ENCODE data around the gene ANKRD2.
A peak's percentile ranks its signal among the peaks of the same experiment; 100 is the strongest.
"Not testable (repeated sequence)": the region's sequence is repeated elsewhere in the genome, so short reads cannot be mapped to it uniquely, and the experiment has no call there.

The ANKRD2 gene, protein sequence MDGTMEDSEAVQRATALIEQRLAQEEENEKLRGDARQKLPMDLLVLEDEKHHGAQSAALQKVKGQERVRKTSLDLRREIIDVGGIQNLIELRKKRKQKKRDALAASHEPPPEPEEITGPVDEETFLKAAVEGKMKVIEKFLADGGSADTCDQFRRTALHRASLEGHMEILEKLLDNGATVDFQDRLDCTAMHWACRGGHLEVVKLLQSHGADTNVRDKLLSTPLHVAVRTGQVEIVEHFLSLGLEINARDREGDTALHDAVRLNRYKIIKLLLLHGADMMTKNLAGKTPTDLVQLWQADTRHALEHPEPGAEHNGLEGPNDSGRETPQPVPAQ

DNA sequence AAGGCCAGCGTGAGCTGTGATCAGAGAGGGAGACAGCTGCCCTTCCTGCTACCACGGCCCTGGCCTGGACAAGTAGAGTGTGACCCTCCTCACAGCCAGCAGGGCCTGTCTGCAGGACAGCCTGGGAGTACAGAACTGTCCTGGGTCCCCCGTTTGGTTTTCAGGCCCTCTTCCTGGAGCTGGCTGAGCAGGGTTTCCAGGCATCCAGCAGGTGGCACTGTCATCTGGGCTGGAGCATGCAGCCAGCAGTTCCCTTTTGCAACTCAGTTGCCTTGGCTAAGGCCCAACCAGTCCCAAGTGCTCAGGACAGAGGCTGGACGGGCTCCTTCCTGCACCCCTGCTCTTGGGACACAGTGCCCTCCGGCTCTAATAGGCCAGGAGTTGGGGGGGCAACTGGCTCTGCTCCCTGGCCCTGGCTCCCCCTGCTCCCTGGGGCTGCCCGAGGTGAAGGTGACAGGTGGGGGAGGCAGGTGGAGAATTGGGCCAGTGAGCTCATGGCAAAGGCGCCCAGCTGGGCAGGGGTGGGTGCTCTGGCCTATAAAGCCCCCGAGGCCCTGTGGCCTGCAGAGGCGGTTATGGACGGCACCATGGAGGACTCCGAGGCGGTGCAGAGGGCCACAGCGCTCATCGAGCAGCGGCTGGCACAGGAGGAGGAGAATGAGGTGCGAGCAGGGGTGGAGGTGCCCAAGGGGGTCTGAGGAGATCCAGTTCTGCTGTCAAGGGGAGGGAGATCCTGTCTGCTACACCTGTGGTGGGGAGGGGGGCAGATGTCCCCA lies at the start of gene ANKRD2:
Gene ANKRD2, plus strand, starts transcription at position 566 of the 776 bp plus-strand sequence. Its CDS starts 10 bp downstream, at position 576.
- peak; percentile 82 for DNase-seq (ENCODE audit: low spot score)

DNA sequence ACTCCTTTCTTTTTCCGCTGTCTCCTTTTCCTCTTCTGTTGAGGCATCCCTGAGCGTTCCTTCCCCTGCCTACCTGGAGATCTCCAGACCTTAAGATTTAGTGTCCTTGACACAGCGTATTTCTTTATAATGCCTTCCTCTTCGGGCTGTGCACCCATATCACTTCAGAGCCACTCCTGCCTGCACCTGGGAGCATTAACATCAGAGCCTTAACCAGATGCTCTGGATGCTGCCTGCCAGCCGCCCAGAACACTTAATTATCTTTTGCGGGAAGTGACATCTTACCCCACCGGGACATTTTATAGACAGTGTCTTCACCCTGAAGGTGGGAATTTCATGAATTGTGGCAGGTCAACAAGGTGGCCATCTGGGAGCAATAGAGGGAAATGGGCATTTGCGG lies 49.6 kb upstream of the ANKRD2 start:
- DNase-seq (ENCODE audit: low spot score) = no peak

DNA sequence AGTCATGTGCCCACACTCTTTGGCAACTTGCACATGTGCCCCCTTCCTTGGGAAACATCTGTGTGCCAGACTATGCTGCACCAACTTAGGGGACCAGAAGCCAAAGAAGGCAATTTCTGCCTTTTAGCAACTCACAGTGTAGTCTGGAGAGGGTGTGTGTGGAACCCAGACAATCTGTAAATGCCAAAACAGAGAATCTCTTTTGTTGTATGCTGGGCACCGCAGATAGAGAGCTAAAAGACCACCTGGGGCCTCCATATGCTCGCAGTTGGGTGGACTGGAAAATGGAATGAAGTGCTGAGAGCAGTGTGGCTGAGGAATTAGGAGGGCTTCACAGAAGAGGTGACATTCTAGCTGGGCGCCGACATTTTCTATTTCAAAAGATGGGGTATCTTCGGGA lies 47.5 kb upstream of the ANKRD2 start:
- no peak for DNase-seq (ENCODE audit: low spot score)

DNA sequence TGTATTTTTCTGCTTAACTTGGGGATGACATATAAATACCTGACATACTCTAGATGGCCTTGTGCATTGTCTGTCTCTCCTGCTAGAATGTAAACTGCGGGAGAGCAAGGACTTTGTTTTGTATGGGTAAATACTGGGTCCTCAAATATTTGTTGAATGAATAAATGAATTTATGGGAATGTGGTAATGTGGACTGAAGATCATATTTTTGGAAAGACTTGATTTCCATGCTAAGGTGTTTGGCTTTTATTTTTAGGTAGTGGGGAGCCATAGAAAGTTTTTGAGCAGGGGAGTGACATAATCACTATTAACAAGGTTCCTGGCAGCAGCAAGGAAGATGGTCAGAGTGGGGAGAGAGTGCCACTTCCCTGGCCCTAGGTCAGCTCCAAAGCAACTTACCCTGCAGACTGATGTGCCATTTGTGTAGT lies 46.9 kb upstream of the ANKRD2 start:
- DNase-seq (ENCODE audit: low spot score) = no peak

DNA sequence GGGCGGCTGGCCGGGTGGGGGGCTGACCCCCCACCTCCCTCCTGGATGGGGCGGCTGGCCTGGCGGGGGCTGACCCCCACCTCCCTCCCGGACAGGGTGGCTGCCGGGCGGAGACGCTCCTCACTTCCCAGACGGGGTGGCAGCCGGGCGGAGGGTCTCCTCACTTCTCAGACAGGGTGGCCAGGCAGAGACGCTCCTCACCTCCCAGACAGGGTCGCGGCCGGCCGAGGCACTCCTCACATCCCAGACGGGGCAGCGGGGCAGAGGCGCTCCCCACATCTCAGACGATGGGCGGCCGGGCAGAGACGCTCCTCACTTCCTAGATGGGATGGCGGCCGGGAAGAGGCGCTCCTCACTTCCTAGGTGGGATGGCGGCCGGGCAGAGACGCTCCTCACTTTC lies 43.7 kb upstream of the ANKRD2 start:
- not testable (repeated sequence) for DNase-seq (ENCODE audit: low spot score)

DNA sequence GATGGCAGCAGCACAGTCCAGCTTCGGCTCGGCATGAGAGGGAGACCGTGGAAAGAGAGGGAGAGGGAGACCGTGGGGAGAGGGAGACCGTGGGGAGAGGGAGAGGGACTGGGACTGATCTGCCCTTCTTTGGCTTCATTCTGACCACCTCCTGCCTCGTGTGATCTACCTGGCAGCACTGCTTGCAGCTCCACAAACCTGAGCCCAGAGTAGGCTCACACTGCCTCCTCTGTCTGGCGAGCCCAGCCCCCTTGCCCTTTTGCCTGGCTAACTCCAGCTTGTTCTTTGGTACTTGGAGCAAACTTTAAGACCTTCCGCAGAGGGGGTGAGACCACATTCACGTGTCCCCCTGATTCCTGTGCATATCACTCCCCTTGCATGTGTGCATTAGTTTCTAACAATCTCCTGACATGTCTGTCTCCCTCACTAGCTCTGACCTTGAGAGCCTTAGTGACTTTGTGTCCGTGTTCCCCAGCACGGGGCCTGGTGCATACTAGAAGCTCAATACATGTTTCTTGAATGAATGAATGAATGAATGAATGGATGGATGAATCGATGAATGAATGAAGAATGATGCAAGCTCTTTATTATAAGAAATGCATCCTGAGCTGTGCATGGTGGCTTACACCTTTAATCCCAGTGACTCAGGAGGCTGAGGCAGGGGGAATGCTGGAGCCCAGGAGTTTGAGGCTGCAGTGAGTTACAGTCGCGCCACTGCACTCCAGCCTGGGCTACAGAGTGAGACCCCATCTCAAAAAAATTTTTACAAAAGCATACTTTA lies 42.7 kb upstream of the ANKRD2 start:
- DNase-seq (ENCODE audit: low spot score) = no peak

DNA sequence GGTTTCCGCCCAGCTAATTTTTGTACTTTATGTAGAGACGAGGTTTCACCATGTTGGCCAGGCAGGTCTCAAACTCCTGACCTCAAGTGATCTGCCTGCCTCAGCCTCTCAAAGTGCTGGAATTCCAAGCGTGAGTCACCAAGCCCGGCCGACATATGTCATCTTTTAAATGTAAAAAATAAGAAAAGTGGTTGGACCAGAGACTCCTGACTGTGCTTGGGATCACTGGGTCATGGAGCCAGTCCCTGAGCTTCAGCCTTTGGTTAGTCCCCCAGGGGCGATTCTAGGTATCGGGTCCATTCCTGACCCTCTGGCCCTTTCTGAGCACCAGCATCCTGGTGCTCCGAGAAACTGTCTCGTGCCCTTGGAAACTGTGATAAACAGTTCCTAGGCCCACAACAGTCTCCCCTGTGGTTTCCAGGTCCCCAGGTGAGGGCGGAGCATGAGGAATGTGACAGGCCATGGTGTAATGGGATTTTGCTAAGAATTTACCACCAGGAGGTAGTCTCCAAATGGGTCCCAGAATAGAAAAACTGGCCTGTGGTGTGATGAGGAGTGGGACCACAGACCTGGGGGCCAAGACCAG lies 41.1 kb upstream of the ANKRD2 start:
- DNase-seq (ENCODE audit: low spot score) = peak; percentile 53

DNA sequence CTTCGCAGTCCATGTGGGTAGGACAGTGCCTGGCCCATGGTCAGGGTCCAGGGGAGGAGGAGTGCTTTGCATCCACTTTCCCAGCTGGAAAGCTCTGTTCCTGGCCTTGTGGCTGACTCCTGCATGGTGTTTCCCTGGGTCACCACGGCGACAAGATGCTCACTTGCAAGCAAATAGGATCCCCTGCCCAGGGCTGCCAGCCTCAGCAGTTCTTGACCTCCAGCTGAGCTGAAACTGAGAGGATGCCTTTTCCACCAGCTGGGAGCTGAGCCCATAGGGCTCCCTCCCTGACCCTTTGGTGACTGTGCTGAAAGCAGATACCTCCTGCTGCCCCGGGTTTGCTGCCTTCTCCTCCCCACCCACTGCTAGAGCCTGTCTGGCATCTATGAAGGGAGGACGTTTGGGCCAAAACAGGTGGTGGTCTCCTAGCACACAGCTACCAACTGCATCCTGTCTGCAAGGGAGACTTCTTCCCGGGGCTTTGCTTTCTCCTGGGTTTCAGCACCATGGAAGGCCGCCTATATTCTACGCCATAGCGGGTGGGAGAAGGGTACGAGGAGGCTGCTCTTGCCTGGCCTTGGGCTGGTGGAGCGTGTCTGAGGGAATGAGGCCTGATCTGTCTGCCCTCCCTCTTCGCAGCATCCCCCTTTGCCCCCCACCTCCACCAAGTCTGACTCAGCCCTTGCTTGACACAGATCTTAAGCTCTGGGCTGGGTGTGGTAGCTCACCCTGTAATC lies 39.5 kb upstream of the ANKRD2 start:
- no peak for DNase-seq (ENCODE audit: low spot score)

DNA sequence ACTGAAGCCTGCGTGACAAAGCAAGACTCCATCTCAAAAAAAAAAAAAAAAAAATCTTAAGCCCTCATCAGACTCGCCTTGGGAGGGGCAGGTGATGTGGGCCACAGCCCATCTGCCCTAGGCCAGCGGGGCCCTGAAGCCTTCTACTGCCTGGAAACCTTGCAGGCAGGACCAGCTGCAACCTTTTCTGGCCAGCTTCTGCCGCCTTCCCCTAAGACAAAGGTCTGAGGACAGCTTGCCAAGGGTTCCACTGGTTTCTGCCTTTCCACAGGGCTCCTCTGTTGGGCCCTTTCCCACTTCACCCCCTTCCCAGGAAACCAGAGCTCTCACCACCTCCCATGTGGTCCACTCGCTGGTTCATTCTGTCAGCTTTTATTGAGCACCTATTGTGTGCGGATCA lies 38.7 kb upstream of the ANKRD2 start:
- DNase-seq (ENCODE audit: low spot score) = no peak

DNA sequence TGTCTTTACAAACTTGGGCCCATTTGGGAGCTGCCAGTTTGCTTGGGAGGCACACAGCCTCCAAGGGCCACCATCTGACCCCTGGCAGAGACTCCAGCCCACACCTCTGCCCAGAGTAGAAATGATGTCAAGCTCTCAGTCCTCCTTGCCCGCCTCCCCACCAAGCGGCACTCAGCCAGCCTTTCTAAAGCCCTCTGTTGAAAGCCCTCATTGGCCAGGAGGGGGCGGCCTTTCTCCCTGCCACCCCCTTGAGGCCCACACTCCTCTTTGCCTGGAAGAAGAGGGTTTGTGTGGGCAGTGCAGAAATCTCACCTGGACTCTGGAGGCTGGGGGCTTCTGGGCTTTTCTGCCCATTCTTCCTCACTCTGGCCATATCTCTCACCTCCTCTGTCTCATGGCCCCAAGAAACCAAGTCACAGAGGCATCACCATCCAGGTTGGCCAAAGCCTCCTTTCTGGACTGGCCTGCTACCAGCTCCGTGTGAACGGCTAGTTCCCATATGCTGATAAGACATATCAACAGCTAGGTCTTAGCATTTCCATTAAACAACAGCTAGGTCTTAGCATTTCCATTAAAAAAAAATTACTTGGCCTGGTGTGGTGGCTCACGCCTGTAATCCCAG lies 37.7 kb upstream of the ANKRD2 start:
- DNase-seq (ENCODE audit: low spot score) = peak; percentile 62

DNA sequence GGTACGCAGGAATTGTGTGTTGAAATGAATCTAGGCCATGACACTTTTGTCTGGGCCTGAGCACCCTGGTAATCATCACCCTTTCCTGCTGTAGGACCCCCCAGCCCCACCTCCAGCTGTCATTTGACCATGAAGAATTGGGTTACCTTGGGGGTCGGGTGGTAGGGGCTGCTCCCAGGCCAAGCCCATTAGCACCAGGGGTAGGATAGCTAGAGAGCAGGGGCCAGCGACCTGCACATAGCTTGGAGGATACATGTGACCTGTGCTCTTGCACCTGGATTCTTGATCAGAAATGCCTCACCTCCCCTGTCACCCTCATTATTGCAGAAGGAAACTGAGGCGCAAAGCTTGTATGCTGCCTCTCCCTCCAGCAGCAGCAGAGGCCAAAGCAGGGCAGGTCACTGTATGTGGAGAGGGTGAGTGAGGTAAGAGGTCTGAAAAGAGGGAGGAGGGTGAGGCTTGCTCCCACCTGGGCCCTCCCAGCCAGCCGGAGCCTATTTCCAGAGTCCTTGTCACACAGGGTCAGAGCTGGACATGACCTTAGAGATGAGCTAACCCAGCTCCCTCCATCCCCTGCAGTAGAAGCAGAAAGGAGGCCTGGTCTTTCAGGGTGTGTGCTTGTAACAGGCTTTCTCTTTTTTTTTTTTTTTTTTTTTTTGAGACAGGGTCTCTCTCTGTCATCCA lies 35.3 kb upstream of the ANKRD2 start:
- no peak for DNase-seq (ENCODE audit: low spot score)

DNA sequence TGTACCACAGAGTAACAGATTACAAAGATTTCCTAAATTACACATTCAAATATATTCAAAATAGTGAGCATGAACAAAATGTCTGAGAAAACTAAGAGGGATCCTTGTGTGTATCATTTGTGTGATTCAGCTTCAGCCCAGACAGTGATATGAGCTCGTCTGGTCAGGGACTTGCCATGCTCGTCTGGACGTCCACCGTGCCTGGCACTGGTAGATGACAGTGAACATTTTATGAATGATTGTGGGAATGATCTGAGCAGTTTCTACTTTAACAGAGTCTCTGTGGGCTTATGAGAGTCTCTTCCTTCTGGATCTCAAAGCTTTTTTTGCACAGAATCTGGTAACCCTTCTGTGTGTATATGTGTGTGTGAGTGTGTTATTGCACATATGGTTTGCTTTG lies 34.2 kb upstream of the ANKRD2 start:
- peak; percentile 51 for DNase-seq (ENCODE audit: low spot score)

DNA sequence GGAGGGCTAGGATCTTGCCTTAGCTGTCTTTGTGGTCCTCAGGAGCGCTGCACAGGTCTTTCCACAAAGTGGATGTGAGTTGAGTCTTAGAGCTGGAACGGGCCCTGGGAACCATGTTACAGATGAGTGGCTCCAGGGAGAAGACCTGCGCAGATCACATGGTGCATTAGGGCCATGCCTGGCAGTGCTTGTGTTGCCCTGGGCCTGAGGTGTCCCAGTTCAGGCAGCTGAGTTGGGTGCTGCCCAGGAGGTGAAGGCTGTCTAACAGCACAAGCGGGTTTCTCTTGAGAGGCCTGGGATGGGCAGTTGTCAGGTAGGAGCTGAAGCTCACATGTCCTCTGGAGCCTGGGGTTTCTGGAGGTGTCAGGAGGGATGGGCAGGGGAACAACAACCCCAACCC lies 33.7 kb upstream of the ANKRD2 start:
- DNase-seq (ENCODE audit: low spot score) = no peak

DNA sequence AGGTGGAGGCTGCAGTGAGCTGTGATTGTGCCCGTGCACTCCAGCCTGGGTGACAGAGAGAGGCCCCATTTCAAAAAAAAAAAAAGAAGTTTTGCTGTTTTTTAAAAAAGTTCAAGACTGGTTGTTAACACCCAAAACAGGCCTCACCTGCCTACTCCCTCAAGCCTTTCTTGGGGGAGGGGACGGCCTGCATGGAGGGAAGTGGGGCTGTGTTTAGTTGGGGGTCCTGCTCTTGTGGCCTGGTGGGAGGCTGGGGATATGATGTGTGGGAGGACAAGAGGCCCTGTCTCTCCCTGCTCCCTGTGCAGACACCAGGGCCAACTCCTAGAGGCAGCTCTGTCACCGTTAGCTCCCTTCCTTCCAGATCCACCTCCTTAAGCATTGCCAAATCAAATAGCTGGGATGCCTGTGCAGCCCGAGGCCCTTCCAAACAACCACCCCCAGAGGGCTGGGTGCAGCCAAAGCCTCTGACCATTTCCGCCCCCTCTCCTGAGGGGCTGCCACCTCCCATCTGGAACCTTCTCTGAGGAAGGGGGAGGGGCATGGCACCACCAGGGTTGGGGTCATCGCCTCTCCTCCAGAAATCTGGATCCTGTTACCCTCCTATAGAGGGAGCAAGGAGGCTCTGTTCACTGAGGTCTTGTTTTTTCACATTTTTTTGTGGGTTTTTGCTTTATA lies 32.9 kb upstream of the ANKRD2 start:
- peak; percentile 75 for DNase-seq (ENCODE audit: low spot score)

DNA sequence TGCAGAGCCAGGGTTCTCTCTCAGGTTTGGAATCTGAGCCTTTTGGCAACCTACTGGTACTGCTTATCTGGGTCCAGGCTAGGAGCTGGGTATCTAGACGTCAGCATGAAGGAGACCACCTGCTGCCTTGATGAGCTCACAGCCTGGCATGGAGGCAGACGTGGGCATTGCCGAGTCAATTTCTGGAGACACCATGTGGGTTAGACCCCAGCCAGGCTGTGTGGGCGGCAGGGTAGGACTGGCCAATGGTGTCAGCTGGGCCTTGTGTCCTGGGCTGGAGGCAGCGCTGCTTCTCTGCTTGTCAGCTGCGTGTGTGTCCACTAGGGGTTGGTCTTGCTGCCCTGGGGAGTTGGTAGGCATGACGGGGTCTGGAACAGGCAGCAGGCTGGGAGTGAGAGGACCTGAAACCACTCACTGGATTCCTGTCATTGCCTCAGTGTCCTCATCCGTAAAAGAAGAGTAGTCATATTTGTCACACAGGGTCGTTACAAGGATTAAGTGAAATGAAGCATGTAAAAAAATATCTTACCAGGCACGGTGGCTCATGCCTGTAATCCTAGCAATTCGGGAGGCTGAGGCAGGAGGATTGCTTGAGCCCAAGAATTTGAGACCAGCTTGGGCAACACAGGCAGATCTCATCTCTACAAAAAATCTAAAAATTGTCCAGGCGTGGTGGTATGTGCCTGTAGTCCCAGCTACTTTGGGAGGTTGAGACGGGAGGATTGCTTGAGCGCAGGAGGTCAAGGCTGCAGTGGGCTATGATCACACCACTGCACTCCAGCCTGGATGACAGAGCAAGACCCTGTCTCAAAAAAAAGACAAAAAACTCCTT lies 31.7 kb upstream of the ANKRD2 start:
- no peak for DNase-seq (ENCODE audit: low spot score)

DNA sequence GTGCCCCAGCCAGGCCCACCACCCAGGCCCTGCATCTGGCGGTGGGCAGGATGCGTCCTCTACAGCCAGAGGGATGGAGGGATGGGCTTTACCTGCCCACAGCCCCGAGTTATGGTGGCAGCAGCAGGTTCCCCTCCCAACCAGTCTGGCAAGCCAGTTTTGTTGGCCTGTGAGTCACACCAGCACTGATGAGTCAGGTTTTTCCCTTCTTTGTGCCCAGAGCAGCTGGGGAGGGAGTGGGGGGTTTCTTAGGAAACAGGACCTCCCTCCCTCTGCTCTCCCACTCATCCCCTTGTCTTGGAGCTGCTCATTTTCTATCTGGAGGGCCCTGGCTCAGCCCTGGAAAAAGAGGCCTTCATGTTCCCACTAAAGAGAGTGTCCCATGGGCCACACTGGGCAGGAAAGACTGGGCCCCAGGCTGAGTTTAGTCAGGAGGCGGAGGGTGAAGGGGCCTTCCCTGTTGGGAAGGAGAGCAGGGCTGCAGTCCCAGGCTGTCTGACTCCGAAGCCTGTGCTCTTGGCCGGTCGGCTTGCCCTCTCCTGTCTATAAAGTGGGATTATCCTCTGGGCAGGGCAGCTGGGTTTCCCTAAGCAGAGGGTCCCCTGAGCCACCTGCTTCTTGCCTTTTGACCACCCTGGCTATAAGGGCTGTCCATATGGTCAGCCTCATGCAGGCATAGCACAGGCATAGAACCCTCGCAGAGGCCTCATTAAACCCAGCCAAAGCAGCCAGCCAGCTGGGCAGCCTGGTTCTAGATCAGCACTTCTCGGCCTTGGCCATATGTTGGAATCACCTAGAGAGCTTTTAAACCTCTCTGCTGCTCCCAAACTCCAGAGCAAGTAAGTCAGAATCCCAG lies 30.2 kb upstream of the ANKRD2 start:
- peak; percentile 81 for DNase-seq (ENCODE audit: low spot score)

DNA sequence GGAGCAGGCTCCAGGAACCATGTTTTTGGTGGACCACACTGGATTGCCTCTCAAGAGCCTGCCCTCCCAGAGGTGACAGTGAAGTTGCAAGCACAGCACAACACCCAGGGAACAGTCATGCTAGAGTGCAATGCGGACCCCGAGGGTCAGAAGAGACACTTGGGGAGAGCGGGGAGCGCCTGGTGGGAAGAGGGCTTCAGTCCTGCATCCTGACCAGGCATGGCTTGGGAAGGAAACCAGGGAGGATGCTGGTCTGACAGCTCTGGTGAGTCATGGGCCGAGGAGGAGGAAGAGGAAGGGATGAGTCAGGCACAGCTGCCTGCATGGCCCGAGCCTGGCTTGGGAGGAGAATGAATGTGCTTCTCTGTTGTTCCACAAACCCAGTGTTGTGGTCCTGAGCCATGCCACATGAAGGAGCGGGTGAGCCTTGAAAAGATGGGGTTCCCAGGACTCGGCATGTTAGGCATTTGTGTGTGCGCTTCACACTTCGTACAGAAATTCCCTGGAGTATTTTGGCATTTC lies 29.5 kb upstream of the ANKRD2 start:
- DNase-seq (ENCODE audit: low spot score) = peak; percentile 98

Data from hepatic stellate cell (primary cell).